GM08714 (cell line): Measurements from ENCODE around the gene LAMA2.

Experiments
- H3K4me3 ChIP-seq: fragments of 200-500 bp; sonication (Bioruptor generic); 2 replicates; pipeline ENCODE4 v1.5.1; 2014; ENCODE audit warnings: mild to moderate bottlenecking, low read length, inconsistent platforms
- ZNF274 ChIP-seq: IDR thresholded peaks from 2 replicates; pipeline ENCODE4 v1.6.1; 2012; ENCODE audit warnings: mild to moderate bottlenecking, low read depth, low read length

LAMA2 gene

GRCh38 chr6:129356129-129356528 is 473.2 kb downstream of the LAMA2 start:
- no peak overlapping the region for H3K4me3 ChIP-seq
- no peak for TF ChIP-seq ZNF274

- no peak overlapping the region for H3K4me3 ChIP-seq
- no peak for TF ChIP-seq ZNF274
Measured at GRCh38 chr6:129359811-129360681, 477.1 kb downstream of the LAMA2 start.

- TF ChIP-seq ZNF274 = no peak
- H3K4me3 ChIP-seq = no peak overlapping the region
Measured at GRCh38 chr6:129360682-129360955, 477.7 kb downstream of the LAMA2 start.

- no peak overlapping the region for H3K4me3 ChIP-seq
- no peak for TF ChIP-seq ZNF274
Measured at GRCh38 chr6:129364037-129364436, 481.1 kb downstream of the LAMA2 start.

- no peak for TF ChIP-seq ZNF274
- no peak overlapping the region for H3K4me3 ChIP-seq
Measured at GRCh38 chr6:129364767-129365166, 481.8 kb downstream of the LAMA2 start.

GRCh38 chr6:129368076-129368475 is 485.1 kb downstream of the LAMA2 start:
- no peak for TF ChIP-seq ZNF274
- no peak overlapping the region for H3K4me3 ChIP-seq

- no peak overlapping the region for H3K4me3 ChIP-seq
- no peak for TF ChIP-seq ZNF274
Measured at GRCh38 chr6:129368970-129369369, 486.0 kb downstream of the LAMA2 start.

GRCh38 chr6:129369737-129370136 is 486.8 kb downstream of the LAMA2 start:
- no peak overlapping the region for H3K4me3 ChIP-seq
- no peak for TF ChIP-seq ZNF274

GRCh38 chr6:129370268-129370916 is 487.5 kb downstream of the LAMA2 start:
- no peak overlapping the region for H3K4me3 ChIP-seq

GRCh38 chr6:129381885-129382284 is 498.9 kb downstream of the LAMA2 start:
- H3K4me3 ChIP-seq = no peak overlapping the region
- no peak for TF ChIP-seq ZNF274

More at GRCh38 chr6:129370268-129370916, 487.5 kb downstream of the LAMA2 start:
- TF ChIP-seq ZNF274 = no peak

GRCh38 chr6:129382916-129383315 is 500.0 kb downstream of the LAMA2 start:
- TF ChIP-seq ZNF274 = no peak
- H3K4me3 ChIP-seq = no peak overlapping the region

- H3K4me3 ChIP-seq = no peak overlapping the region
- no peak for TF ChIP-seq ZNF274
Measured at GRCh38 chr6:129385117-129385516, 502.2 kb downstream of the LAMA2 start.

- no peak for TF ChIP-seq ZNF274
- no peak overlapping the region for H3K4me3 ChIP-seq
Measured at GRCh38 chr6:129390900-129391299, 508.0 kb downstream of the LAMA2 start.

- no peak overlapping the region for H3K4me3 ChIP-seq
- TF ChIP-seq ZNF274 = no peak
Measured at GRCh38 chr6:129393654-129394053, 510.7 kb downstream of the LAMA2 start.

- TF ChIP-seq ZNF274 = no peak
- H3K4me3 ChIP-seq = no peak overlapping the region
Measured at GRCh38 chr6:129398764-129399163, 515.8 kb downstream of the LAMA2 start.

- TF ChIP-seq ZNF274 = no peak
Measured at GRCh38 chr6:129402244-129402643, 519.3 kb downstream of the LAMA2 start.

GRCh38 chr6:129411092-129411491 is 528.2 kb downstream of the LAMA2 start:
- no peak for TF ChIP-seq ZNF274

More at GRCh38 chr6:129402244-129402643, 519.3 kb downstream of the LAMA2 start:
- H3K4me3 ChIP-seq = no peak overlapping the region

More at GRCh38 chr6:129411092-129411491, 528.2 kb downstream of the LAMA2 start:
- no peak overlapping the region for H3K4me3 ChIP-seq
